ENCODE measurements around the gene PDE4D. TPM values are rescaled to one million over a fixed set of nuclear protein-coding genes. Genes with fewer than 3 reads are reported as not detected.

Gene PDE4D
- total and polyA plus RNA-seq, 2 of the 4 experiments (the other 2 are of a cell fraction): 1.4 to 7.9 TPM

- POLR2A ChIA-PET (ENCODE audit: unreplicated experiment): no interaction called here
- H3K56ac ChIP-seq (ENCODE audit: extremely low read depth, insufficient read depth, low read length): no peak overlapping the region
- no peak overlapping the region for H3K4me2 ChIP-seq (ENCODE audit: low read depth, low read length)
- peaks cover 5% of the 10 kb centered on the region; the same call in 1 of the 2 replicates for H3K9me1 ChIP-seq (ENCODE audit: insufficient read depth, low read length)
- H3K4me3 ChIP-seq (ENCODE audit: insufficient read depth, low read depth, low read length): no peak overlapping the region
- peaks cover 5% of the 10 kb centered on the region; the same call in 1 of the 2 replicates for H3K4me1 ChIP-seq (ENCODE audit: control insufficient read depth, insufficient read depth, low read length)
- no peaks in the 10 kb centered on the region for H3K27me3 ChIP-seq (ENCODE audit: control insufficient read depth, insufficient read depth, low read length)
- dilution Hi-C loops (cut with HindIII; ENCODE audit: low sequenced_read_pairs, unreplicated experiment) (no loop called here), intact Hi-C loops (cut with micrococcal nuclease) (no loop called here), in situ Hi-C loops (cut with MboI; ENCODE audit: low sequenced_read_pairs) (loop anchor here (10.0 kb wide), 1 partner anchor 105 kb away; no protein-coding TSS in a partner anchor)
- CTCF ChIA-PET: no interaction called here
- no peak overlapping the region for H2AFZ ChIP-seq (replicated peaks; ENCODE audit: low read length, poor library complexity)
- no peak overlapping the region for H3K9ac ChIP-seq (ENCODE audit: low read depth, low read length)
- ATAC-seq (ENCODE audit: low read depth) (no peak), DNase-seq (no peak)
- BruUV-seq (replicated peaks): no TSS peak
- H2AK5ac ChIP-seq (ENCODE audit: low read depth, low read length): no peak overlapping the region
- no peak overlapping the region for H2AK9ac ChIP-seq (replicated peaks; ENCODE audit: low read depth, low read length, poor library complexity)
- H2BK120ac ChIP-seq (ENCODE audit: low read depth, low read length): no peak overlapping the region
- no peak overlapping the region for H4K5ac ChIP-seq (ENCODE audit: low read depth, low read length)
- no peak overlapping the region for H2BK20ac ChIP-seq (ENCODE audit: low read depth, low read length)
- peaks cover 18% of the 10 kb centered on the region for H4K20me1 ChIP-seq (ENCODE audit: insufficient read depth, low read length)
- H3K4ac ChIP-seq (ENCODE audit: low read depth, low read length): no peak overlapping the region
- H3K79me1 ChIP-seq (ENCODE audit: low read depth in 1 of 2, low read length in 2 of 2): peaks cover 26 to 29% of the 10 kb centered on the region in 2 experiments
- no peak overlapping the region for H4K8ac ChIP-seq (ENCODE audit: low read depth in 2 of 2, low read length in 2 of 2)
- no peak overlapping the region for H3K14ac ChIP-seq (replicated peaks; ENCODE audit: low read depth, low read length)
- no peaks in the 10 kb centered on the region; the same call in 1 of the 2 replicates for H3K36me3 ChIP-seq (ENCODE audit: control insufficient read depth, insufficient read depth, low read length)
- H3K18ac ChIP-seq (ENCODE audit: low read depth, low read length): no peak overlapping the region
- no peak overlapping the region for H2BK15ac ChIP-seq (ENCODE audit: low read depth, low read length)
- H2BK5ac ChIP-seq (ENCODE audit: low read depth, low read length, poor library complexity, severe bottlenecking): no peak overlapping the region
- TF ChIP-seq SMC3 (IDR thresholded peaks at IDR 0.05; ENCODE audit: low read depth, low read length) (no peak), RFX5 (IDR thresholded peaks at IDR 0.05; ENCODE audit: low read depth, low read length) (no peak), BHLHE40 (IDR thresholded peaks at IDR 0.05; ENCODE audit: low read depth, low read length) (no peak), RAD21 (IDR thresholded peaks at IDR 0.05; ENCODE audit: low read length) (no peak), FOS (IDR thresholded peaks at IDR 0.05; ENCODE audit: low read depth, low read length) (no peak), MAZ (IDR thresholded peaks at IDR 0.05; ENCODE audit: borderline replicate concordance, low read depth, low read length) (no peak), MAFK (IDR thresholded peaks at IDR 0.05; ENCODE audit: low read depth, low read length) (no peak), NFE2L2 (IDR thresholded peaks at IDR 0.05; ENCODE audit: low read depth, low read length) (no peak), ELK1 (IDR thresholded peaks at IDR 0.05; ENCODE audit: borderline replicate concordance, low read depth, low read length) (no peak), POLR2A (IDR thresholded peaks at IDR 0.05; ENCODE audit: low read depth, low read length) (no peak)
- TF ChIP-seq, protein P1, sequence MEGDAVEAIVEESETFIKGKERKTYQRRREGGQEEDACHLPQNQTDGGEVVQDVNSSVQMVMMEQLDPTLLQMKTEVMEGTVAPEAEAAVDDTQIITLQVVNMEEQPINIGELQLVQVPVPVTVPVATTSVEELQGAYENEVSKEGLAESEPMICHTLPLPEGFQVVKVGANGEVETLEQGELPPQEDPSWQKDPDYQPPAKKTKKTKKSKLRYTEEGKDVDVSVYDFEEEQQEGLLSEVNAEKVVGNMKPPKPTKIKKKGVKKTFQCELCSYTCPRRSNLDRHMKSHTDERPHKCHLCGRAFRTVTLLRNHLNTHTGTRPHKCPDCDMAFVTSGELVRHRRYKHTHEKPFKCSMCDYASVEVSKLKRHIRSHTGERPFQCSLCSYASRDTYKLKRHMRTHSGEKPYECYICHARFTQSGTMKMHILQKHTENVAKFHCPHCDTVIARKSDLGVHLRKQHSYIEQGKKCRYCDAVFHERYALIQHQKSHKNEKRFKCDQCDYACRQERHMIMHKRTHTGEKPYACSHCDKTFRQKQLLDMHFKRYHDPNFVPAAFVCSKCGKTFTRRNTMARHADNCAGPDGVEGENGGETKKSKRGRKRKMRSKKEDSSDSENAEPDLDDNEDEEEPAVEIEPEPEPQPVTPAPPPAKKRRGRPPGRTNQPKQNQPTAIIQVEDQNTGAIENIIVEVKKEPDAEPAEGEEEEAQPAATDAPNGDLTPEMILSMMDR (conservative IDR thresholded peaks at IDR 0.05; ENCODE audit: low read depth, low read length): no peak
- H4K91ac ChIP-seq (ENCODE audit: insufficient read depth, low read depth, low read length): no peak overlapping the region
- H3K27ac ChIP-seq (ENCODE audit: insufficient read depth, low read length): no peak overlapping the region
- no peak overlapping the region for H3K23ac ChIP-seq (ENCODE audit: low read depth, low read length)
- WGBS, 2 experiments (ENCODE audit: extremely low coverage in 2 of 2, insufficient read length in 1 of 2): 93% methylated on average over 2 of the region's 7 CpGs; no CpG with 5 or more reads in 1 of the 2 experiments
- H3K9me3 ChIP-seq (ENCODE audit: control insufficient read depth, insufficient read depth, low read length): no peaks in the 10 kb centered on the region
These were observed 893.7 kb downstream of the PDE4D start for GRCh38 chr5:58999804-59000203.

All from IMR-90 (cell line).